WTC11 (cell line): ENCODE measurements around the gene COL4A3. TPM values are rescaled to one million over a fixed set of nuclear protein-coding genes. Genes with fewer than 3 reads are reported as not detected.
A peak's percentile ranks its signal among the peaks of the same experiment; 100 is the strongest.

Experiments used
- ATAC-seq: fragments of 200-7000 bp; cut with Tn5 transposase; 2 replicates; pipeline ENCODE4 v1.10.0; 2021; ENCODE audit warnings: mild to moderate bottlenecking, moderate library complexity
- CTCF ChIA-PET: fragments of 300-600 bp; sonication (Branson Sonifier 250); formaldehyde crosslinking; loops from one replicate; lab custom pipeline; 2021; ENCODE audit warnings: antibody characterized with exemption; lab: Charles Lee
- POLR2A ChIA-PET: fragments of 350-600 bp; sonication (Branson Sonifier 250); formaldehyde crosslinking; loops from one replicate; lab custom pipeline; 2021; ENCODE audit warnings: antibody characterized with exemption; lab: Charles Lee
- DNase-seq: peaks from one replicate; pipeline ENCODE4 v3.0.0; 2021; ENCODE audit warnings: low spot score
- H3K27ac Mint-ChIP-seq: 2 replicates; pipeline ENCODE4 v1.8.0; 2021; ENCODE audit warnings: mixed read lengths
- H3K27me3 Mint-ChIP-seq: 2 replicates; pipeline ENCODE4 v1.8.0; 2021; ENCODE audit warnings: low read depth, mild to moderate bottlenecking, moderate library complexity, mixed read lengths
- H3K36me3 Mint-ChIP-seq: 2 replicates; pipeline ENCODE4 v1.8.0; 2021; ENCODE audit warnings: mixed read lengths
- H3K4me1 Mint-ChIP-seq: 2 replicates; pipeline ENCODE4 v1.8.0; 2022; ENCODE audit warnings: mixed read lengths
- H3K4me3 Mint-ChIP-seq: 2 replicates; pipeline ENCODE4 v1.8.0; 2021; ENCODE audit warnings: mild to moderate bottlenecking, moderate library complexity, mixed read lengths
- H3K9me3 Mint-ChIP-seq: 2 replicates; pipeline ENCODE4 v1.8.0; 2021; ENCODE audit warnings: mixed read lengths
- GABPB1 ChIP-seq: sonication (generic); formaldehyde crosslinking; IDR thresholded peaks from 2 replicates; pipeline ENCODE4 v1.8.1; 2023; ENCODE audit warnings: mild to moderate bottlenecking, missing genetic modification reagents
- GRHL2 ChIP-seq: fragments of 250-450 bp; sonication (Bioruptor Pico); IDR thresholded peaks from 2 replicates; pipeline ENCODE4 v1.8.0; 2022; ENCODE audit warnings: mild to moderate bottlenecking, moderate library complexity; ENCODE audit not compliant: insufficient replicate concordance, severe bottlenecking
- GTF2I ChIP-seq: fragments of 250-450 bp; sonication (Bioruptor Pico); conservative IDR thresholded peaks from 2 replicates; pipeline ENCODE4 v1.4.0; 2021; ENCODE audit warnings: mild to moderate bottlenecking
- MYBL2 ChIP-seq: sonication (generic); formaldehyde crosslinking; IDR thresholded peaks from 2 replicates; pipeline ENCODE4 v1.8.1; 2023; ENCODE audit warnings: mild to moderate bottlenecking, moderate library complexity, missing genetic modification reagents
- RORB ChIP-seq: fragments of 250-450 bp; sonication (Bioruptor Pico); IDR thresholded peaks from 2 replicates; pipeline ENCODE4 v1.9.0; 2021; ENCODE audit warnings: mild to moderate bottlenecking
- SMAD3 ChIP-seq: sonication (generic); formaldehyde crosslinking; IDR thresholded peaks from 2 replicates; pipeline ENCODE4 v1.8.0; 2022; ENCODE audit warnings: missing genetic modification reagents, mild to moderate bottlenecking, borderline replicate concordance
- SMAD4 ChIP-seq: sonication (generic); formaldehyde crosslinking; IDR thresholded peaks from 2 replicates; pipeline ENCODE4 v1.8.0; 2022; ENCODE audit warnings: mild to moderate bottlenecking, missing genetic modification reagents
- TEAD4 ChIP-seq: sonication (generic); formaldehyde crosslinking; IDR thresholded peaks from 2 replicates; pipeline ENCODE4 v1.8.0; 2022; ENCODE audit warnings: mild to moderate bottlenecking, missing genetic modification reagents
- ZNF219 ChIP-seq: sonication (generic); formaldehyde crosslinking; IDR thresholded peaks from 2 replicates; pipeline ENCODE4 v1.8.0; 2023; ENCODE audit warnings: missing genetic modification reagents, mild to moderate bottlenecking, borderline replicate concordance
- ZNF416 ChIP-seq: fragments of 250-450 bp; sonication (Bioruptor Pico); IDR thresholded peaks from 2 replicates; pipeline ENCODE4 v1.9.0; 2021; ENCODE audit warnings: mild to moderate bottlenecking, inconsistent platforms
- total RNA-seq: library from RNA; stranded (reverse); gene quantifications from 3 replicates; pipeline ENCODE4 v1.2.3, GENCODE V29; 2021
- TF ChIP-seq, protein P1 (sequence below): sonication (generic); formaldehyde crosslinking; IDR thresholded peaks from 2 replicates; pipeline ENCODE4 v1.8.1; 2022; ENCODE audit warnings: low read depth, missing genetic modification reagents, borderline replicate concordance
- TF ChIP-seq, protein P2 (sequence below): sonication (generic); formaldehyde crosslinking; IDR thresholded peaks from 2 replicates; pipeline ENCODE4 v1.8.1; 2022; ENCODE audit warnings: low read depth, mild to moderate bottlenecking, moderate library complexity, missing genetic modification reagents, borderline replicate concordance
- TF ChIP-seq, protein P3 (sequence below): fragments of 200-600 bp; IDR thresholded peaks from 2 replicates; pipeline ENCODE4 v1.8.0; 2022; ENCODE audit warnings: antibody characterized with exemption
- TF ChIP-seq, protein P4 (sequence below): sonication (generic); formaldehyde crosslinking; conservative IDR thresholded peaks from 2 replicates; pipeline ENCODE4 v1.8.1; 2023; ENCODE audit warnings: mild to moderate bottlenecking, low read depth, missing genetic modification reagents, moderate library complexity

COL4A3 gene
- total RNA-seq, 1 experiment from 2014 or later: 0.90 TPM

DNA sequence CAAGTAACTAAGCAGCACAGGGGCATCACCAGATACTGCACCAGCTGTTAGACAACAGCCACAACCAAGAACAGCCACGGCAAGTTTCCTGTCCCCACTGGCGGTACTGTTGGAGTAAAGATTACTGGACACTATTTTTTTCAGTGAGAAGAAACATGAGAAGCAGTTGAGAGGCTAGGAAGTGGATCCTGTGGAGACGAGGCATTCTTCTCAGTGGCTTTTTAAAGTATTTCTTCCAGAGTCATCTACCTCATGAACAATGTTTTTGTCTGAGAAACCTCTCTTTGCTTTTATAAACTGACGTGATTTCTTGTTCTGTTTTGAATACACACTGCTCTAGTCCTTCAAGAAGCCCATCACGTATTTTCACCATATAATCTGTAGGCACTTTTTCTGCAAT, 195.9 kb downstream of the COL4A3 start:
- Mint-ChIP-seq H3K36me3 (peaks cover 24% of the 10 kb centered on the region), H3K9me3 (no peaks in the 10 kb centered on the region), H3K4me1 (no peaks in the 10 kb centered on the region), H3K27me3 (no peaks in the 10 kb centered on the region), H3K4me3 (no peak overlapping the region), H3K27ac (0 out of 2 replicates have a peak overlapping the region, but pooled peaks have one; percentile 39)
- ATAC-seq (no peak), DNase-seq (no peak)
- TF ChIP-seq SMAD4 (CRISPR knock-in tag): no peak
- TF ChIP-seq ZNF416 (CRISPR knock-in tag): no peak
- no peak for TF ChIP-seq ZNF219 (CRISPR knock-in tag)
- no peak for TF ChIP-seq GRHL2 (CRISPR knock-in tag)
- no peak for TF ChIP-seq SMAD3 (CRISPR knock-in tag)
- no peak for TF ChIP-seq GTF2I (CRISPR knock-in tag)
- TF ChIP-seq, all 79 proteins: peak for 0
- ChIA-PET POLR2A (no interaction called here), CTCF (no interaction called here)

DNA sequence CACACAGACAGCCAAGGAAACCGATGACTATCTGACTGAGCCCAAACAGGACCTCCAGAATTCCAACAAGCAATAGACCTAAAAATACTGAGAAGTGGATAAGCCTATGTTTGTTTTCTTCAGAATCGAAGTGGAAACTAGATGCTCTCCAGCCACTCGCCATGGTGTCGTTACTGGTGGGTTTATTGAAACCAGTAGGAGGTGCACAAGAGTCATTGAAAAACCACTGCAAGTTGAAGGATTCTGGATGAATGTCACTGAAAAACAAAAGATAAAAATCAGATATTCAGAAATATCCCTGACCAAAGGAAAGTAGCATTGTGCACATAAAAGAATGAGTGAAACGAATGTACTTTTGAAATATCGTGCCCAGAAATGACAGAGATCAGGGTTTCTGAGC, 199.3 kb downstream of the COL4A3 start:
- H3K4me3 Mint-ChIP-seq: no peak overlapping the region
- H3K9me3 Mint-ChIP-seq: peaks cover 3% of the 10 kb centered on the region; the same call in 1 of the 2 replicates
- no peak overlapping the region for H3K27ac Mint-ChIP-seq
- ChIA-PET CTCF (interaction anchor here (0.6 kb wide), 1 partner anchor 187 kb away, joined by 4 read pairs; no protein-coding TSS in a partner anchor), POLR2A (no interaction called here)
- no peaks in the 10 kb centered on the region; the same call in 1 of the 2 replicates for H3K36me3 Mint-ChIP-seq
- H3K4me1 Mint-ChIP-seq: no peaks in the 10 kb centered on the region
- no peak for DNase-seq
- no peak for ATAC-seq
- no peaks in the 10 kb centered on the region for H3K27me3 Mint-ChIP-seq
- TF ChIP-seq TEAD4 (CRISPR knock-in tag): no peak
- no peak for TF ChIP-seq MYBL2 (CRISPR knock-in tag)
- no peak for TF ChIP-seq GABPB1 (CRISPR knock-in tag)
- TF ChIP-seq, protein P1, sequence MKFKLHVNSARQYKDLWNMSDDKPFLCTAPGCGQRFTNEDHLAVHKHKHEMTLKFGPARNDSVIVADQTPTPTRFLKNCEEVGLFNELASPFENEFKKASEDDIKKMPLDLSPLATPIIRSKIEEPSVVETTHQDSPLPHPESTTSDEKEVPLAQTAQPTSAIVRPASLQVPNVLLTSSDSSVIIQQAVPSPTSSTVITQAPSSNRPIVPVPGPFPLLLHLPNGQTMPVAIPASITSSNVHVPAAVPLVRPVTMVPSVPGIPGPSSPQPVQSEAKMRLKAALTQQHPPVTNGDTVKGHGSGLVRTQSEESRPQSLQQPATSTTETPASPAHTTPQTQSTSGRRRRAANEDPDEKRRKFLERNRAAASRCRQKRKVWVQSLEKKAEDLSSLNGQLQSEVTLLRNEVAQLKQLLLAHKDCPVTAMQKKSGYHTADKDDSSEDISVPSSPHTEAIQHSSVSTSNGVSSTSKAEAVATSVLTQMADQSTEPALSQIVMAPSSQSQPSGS (CRISPR knock-in tag): no peak
- TF ChIP-seq, protein P2, sequence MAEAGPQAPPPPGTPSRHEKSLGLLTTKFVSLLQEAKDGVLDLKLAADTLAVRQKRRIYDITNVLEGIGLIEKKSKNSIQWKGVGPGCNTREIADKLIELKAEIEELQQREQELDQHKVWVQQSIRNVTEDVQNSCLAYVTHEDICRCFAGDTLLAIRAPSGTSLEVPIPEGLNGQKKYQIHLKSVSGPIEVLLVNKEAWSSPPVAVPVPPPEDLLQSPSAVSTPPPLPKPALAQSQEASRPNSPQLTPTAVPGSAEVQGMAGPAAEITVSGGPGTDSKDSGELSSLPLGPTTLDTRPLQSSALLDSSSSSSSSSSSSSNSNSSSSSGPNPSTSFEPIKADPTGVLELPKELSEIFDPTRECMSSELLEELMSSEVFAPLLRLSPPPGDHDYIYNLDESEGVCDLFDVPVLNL (CRISPR knock-in tag): no peak
- TF ChIP-seq SMAD4 (CRISPR knock-in tag): no peak
- TF ChIP-seq, protein P3, sequence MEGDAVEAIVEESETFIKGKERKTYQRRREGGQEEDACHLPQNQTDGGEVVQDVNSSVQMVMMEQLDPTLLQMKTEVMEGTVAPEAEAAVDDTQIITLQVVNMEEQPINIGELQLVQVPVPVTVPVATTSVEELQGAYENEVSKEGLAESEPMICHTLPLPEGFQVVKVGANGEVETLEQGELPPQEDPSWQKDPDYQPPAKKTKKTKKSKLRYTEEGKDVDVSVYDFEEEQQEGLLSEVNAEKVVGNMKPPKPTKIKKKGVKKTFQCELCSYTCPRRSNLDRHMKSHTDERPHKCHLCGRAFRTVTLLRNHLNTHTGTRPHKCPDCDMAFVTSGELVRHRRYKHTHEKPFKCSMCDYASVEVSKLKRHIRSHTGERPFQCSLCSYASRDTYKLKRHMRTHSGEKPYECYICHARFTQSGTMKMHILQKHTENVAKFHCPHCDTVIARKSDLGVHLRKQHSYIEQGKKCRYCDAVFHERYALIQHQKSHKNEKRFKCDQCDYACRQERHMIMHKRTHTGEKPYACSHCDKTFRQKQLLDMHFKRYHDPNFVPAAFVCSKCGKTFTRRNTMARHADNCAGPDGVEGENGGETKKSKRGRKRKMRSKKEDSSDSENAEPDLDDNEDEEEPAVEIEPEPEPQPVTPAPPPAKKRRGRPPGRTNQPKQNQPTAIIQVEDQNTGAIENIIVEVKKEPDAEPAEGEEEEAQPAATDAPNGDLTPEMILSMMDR: no peak
- TF ChIP-seq, protein P4, sequence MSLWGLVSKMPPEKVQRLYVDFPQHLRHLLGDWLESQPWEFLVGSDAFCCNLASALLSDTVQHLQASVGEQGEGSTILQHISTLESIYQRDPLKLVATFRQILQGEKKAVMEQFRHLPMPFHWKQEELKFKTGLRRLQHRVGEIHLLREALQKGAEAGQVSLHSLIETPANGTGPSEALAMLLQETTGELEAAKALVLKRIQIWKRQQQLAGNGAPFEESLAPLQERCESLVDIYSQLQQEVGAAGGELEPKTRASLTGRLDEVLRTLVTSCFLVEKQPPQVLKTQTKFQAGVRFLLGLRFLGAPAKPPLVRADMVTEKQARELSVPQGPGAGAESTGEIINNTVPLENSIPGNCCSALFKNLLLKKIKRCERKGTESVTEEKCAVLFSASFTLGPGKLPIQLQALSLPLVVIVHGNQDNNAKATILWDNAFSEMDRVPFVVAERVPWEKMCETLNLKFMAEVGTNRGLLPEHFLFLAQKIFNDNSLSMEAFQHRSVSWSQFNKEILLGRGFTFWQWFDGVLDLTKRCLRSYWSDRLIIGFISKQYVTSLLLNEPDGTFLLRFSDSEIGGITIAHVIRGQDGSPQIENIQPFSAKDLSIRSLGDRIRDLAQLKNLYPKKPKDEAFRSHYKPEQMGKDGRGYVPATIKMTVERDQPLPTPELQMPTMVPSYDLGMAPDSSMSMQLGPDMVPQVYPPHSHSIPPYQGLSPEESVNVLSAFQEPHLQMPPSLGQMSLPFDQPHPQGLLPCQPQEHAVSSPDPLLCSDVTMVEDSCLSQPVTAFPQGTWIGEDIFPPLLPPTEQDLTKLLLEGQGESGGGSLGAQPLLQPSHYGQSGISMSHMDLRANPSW: no peak
- TF ChIP-seq RORB (CRISPR knock-in tag): no peak

Other genes with a start within 250 kb of the COL4A3 start
- gene COL4A4, start 419 bp upstream of the COL4A3 start, total RNA-seq: 1.9 to 3.1 TPM (median 1.9 TPM) in 3 replicates
- gene MFF, start 160.6 kb downstream of the COL4A3 start, total RNA-seq: 74.4 to 78.5 TPM (median 78.2 TPM) in 3 replicates
- gene TM4SF20, start 214.7 kb downstream of the COL4A3 start, total RNA-seq: not detected in 3 replicates
- not detected in 3 replicates for gene SCYGR1, start 223.3 kb downstream of the COL4A3 start, total RNA-seq